Karpas-422 (cell line): ENCODE data around the gene YPEL1. TPM values are rescaled to one million over a fixed set of nuclear protein-coding genes. Genes with fewer than 3 reads are reported as not detected.
"Not testable (repeated sequence)": the region's sequence is repeated elsewhere in the genome, so short reads cannot be mapped to it uniquely, and the experiment has no call there.

Experiments
- DNase-seq: peaks from one replicate; pipeline ENCODE4 v3.0.0-alpha.2; 2015
- H2AFZ ChIP-seq: fragments of 200-600 bp; sonication (generic); 2 replicates; pipeline ENCODE4 v1.6.1; 2014; ENCODE audit warnings: antibody characterized with exemption, low read length, mixed read lengths
- H3K27ac ChIP-seq: fragments of 200-600 bp; sonication (generic); 2 replicates; pipeline ENCODE4 v1.5.1; 2014; ENCODE audit warnings: mild to moderate bottlenecking, low read length, moderate library complexity
- H3K27me3 ChIP-seq: fragments of 200-600 bp; sonication (generic); 2 replicates; pipeline ENCODE4 v1.6.1; 2014; ENCODE audit warnings: low read length, mixed read lengths
- H3K36me3 ChIP-seq: fragments of 200-600 bp; sonication (generic); 2 replicates; pipeline ENCODE4 v1.6.1; 2014; ENCODE audit warnings: low read length, mixed read lengths; ENCODE audit not compliant: insufficient read depth
- H3K4me1 ChIP-seq: fragments of 200-600 bp; sonication (generic); 2 replicates; pipeline ENCODE4 v1.6.1; 2014; ENCODE audit warnings: mild to moderate bottlenecking, low read length, mixed read lengths
- H3K4me2 ChIP-seq: fragments of 200-600 bp; sonication (generic); 2 replicates; pipeline ENCODE4 v1.6.1; 2014; ENCODE audit warnings: low read length, low read depth, mild to moderate bottlenecking; ENCODE audit not compliant: poor library complexity, severe bottlenecking
- H3K4me3 ChIP-seq: fragments of 200-600 bp; sonication (generic); 2 replicates; pipeline ENCODE4 v1.5.1; 2014; ENCODE audit warnings: mild to moderate bottlenecking, antibody characterized with exemption, low read length, mixed read lengths
- H3K79me2 ChIP-seq: fragments of 200-600 bp; sonication (generic); 2 replicates; pipeline ENCODE4 v1.6.1; 2014; ENCODE audit warnings: mild to moderate bottlenecking, low read length, mixed read lengths
- H3K9ac ChIP-seq: fragments of 200-600 bp; sonication (generic); 2 replicates; pipeline ENCODE4 v1.6.0; 2014; ENCODE audit warnings: low read length
- H3K9me2 ChIP-seq: fragments of 200-600 bp; sonication (generic), shearing (Covaris generic); replicated peaks from 2 replicates; pipeline ENCODE4 v1.6.0; 2014; ENCODE audit warnings: mild to moderate bottlenecking, low read length, moderate library complexity; ENCODE audit not compliant: insufficient read depth
- H3K9me3 ChIP-seq: fragments of 300-700, 200-600 bp; sonication (generic); 2 replicates; pipeline ENCODE4 v1.6.1; 2014; ENCODE audit warnings: low read length, mixed read lengths
- H4K20me1 ChIP-seq: fragments of 200-600 bp; sonication (generic); 2 replicates; pipeline ENCODE4 v1.6.1; 2014; ENCODE audit warnings: mild to moderate bottlenecking, antibody characterized with exemption, low read length, low read depth; ENCODE audit not compliant: insufficient read depth
- total RNA-seq: library from RNA; depleted of rRNA; stranded (reverse); fragments of >200 nt; shearing (Covaris generic); gene quantifications from 2 replicates; pipeline ENCODE4 v1.2.3, GENCODE V29; 2014; ENCODE audit warnings: low replicate concordance

YPEL1 gene
- total RNA-seq, 1 experiment from 2014 or later = 1.8 TPM

DNA sequence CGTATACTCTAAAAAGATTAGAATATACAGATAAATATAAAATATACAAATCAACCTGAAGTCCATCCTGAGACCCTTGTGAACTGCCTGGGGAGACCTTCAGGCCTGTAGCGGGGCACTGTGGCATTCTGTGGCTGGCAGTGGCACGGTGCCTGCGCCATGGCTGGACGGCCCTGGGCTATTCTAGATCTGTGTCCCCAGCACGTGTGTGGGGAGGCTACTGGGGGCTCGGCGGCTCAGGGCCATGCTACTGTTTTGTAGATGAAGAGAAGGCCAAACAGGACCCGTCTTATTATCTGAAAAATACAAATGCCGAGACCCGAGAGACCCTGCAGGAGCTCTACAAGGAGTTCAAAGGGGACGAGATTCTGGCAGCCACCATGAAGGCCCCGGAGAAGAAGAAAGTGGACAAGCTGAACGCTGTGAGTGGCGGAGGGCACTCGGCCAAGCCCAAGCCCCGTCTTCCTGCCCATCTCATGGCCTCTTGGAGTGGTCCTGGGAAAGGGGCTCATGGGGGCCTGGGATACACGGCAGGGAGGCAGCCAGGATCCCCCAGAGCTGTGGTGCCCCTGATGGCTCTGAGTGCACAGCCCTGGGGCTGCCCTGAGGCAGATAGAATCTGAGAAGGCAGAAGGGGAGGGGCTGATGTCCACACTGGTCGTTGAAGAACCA, 51.0 kb downstream of the YPEL1 start:
- H3K36me3 ChIP-seq = no peaks in the 10 kb centered on the region

DNA sequence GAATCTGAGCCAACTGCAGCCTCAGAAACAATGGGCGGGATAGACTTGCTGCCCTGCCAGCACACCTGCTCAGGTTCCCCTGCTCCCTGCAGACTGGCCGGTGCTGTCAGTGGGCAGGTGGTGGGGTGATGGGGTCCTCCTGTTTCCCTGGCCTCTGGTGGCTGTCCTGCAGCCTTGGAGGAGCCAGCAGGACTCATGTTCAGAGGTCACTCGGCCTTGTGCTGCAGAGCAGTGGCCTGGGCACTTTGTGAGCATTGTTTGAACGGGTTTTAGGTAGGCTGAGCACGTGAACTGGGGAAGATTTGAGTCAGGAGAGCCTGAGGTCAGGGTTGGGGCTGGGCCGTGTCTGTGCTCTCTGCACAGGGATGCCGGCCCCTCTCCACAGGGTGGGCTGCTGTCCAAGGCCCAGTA, 52.2 kb downstream of the YPEL1 start:
- Histone ChIP-seq H3K9me2 (no peaks in the 10 kb centered on the region), H3K79me2 (no peaks in the 10 kb centered on the region), H3K9ac (no peak overlapping the region), H3K4me3 (no peak overlapping the region), H3K27me3 (no peaks in the 10 kb centered on the region), H3K27ac (no peak overlapping the region), H3K4me2 (no peak overlapping the region), H3K9me3 (no peaks in the 10 kb centered on the region), H3K36me3 (no peaks in the 10 kb centered on the region), H2AFZ (no peak overlapping the region), H4K20me1 (no peaks in the 10 kb centered on the region), H3K4me1 (no peaks in the 10 kb centered on the region)
- no peak for DNase-seq

More for the DNA sequence above, 51.0 kb downstream of the YPEL1 start:
- no peaks in the 10 kb centered on the region for H3K79me2 ChIP-seq
- no peak overlapping the region for H2AFZ ChIP-seq
- no peaks in the 10 kb centered on the region for H3K27me3 ChIP-seq
- H3K4me1 ChIP-seq = no peaks in the 10 kb centered on the region
- no peak for DNase-seq
- H4K20me1 ChIP-seq = no peaks in the 10 kb centered on the region
- H3K4me3 ChIP-seq = no peak overlapping the region
- no peak overlapping the region for H3K9ac ChIP-seq
- H3K4me2 ChIP-seq = no peak overlapping the region
- no peaks in the 10 kb centered on the region for H3K9me2 ChIP-seq
- H3K9me3 ChIP-seq = no peaks in the 10 kb centered on the region
- H3K27ac ChIP-seq = no peak overlapping the region

DNA sequence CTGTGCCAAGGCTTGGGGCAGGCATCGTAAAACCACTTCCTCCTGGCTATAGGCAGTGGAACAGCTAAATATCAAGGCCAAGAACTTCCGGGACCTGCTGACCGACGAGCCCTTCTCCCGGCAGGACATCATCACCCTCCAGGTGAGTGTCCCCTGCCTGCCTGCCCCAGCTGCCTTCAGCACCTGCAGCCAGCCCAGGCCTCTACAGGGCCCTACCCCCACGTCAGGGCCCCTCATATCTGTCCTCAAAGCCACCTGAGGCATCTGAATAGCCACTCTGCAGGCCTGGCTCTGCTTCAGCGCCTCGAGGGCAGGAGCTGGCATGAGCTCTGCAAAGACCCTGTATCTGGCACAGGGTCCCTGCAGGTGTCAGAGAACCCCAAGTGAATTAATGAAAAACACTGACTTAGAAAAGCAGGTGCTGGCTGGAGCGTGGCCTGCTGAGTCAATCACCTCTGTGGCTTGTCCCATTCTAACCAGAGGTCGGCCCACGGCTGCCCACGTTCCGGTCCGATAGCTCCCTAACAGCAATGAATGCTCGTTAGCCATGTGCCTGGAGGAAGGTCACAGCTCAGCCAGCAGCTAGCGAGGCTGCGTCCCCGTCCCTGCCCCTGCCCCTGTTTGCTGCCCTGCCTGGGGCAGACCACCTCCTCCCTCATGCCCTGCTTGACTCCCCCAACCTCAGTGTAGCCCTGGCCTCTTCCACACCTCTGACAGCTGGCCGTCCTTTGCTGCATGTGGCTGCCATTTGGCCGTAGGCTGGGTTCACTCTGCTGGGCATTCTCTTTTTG, 53.0 kb downstream of the YPEL1 start:
- Histone ChIP-seq H2AFZ (no peak overlapping the region), H3K9me3 (no peaks in the 10 kb centered on the region), H3K4me1 (no peaks in the 10 kb centered on the region), H3K79me2 (no peaks in the 10 kb centered on the region), H3K9ac (no peak overlapping the region), H3K9me2 (no peaks in the 10 kb centered on the region), H3K4me2 (no peak overlapping the region), H4K20me1 (no peaks in the 10 kb centered on the region), H3K27ac (no peak overlapping the region), H3K4me3 (no peak overlapping the region), H3K36me3 (no peaks in the 10 kb centered on the region), H3K27me3 (no peaks in the 10 kb centered on the region)
- no peak for DNase-seq

DNA sequence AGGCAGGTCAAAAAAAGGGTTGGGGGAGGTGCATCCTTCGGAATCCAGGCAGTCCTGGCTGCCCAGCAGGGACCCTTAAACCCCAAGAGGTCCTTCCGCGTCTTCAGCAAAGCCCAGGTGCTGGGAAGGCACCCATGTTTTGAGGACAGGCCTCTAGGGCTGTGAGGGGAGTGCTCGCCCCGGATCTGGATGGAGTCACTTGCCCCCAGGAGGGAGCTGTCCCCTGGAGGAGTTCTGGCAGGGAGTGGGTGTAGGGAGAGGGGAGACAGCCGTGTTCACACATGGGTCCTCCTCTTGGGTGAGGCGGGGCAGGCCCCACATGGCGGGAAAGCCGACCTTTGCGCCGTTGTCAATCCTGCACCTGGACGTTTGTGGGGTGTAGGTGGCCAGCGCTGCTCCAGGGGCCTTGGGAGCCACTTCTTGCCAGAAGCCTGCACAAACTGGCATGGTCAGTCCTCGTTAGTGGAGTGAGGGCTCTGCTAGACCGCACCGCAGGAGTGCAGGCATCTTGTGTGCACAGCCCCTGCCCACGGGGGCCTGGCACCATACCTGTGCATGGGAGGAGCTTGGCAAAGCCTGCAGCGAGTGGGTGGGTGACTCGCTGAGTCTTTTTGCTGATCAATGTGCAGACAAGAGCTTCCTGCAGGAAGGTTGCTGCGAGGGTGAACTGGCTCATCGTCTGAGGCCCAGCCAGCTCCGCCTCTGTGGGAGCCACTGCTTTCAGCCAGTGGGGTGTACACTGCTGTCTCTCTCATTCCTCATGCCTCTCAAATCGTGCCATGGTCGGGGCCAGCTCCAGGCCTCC, 53.8 kb downstream of the YPEL1 start:
- H3K36me3 ChIP-seq = no peaks in the 10 kb centered on the region
- no peak overlapping the region for H3K9ac ChIP-seq

DNA sequence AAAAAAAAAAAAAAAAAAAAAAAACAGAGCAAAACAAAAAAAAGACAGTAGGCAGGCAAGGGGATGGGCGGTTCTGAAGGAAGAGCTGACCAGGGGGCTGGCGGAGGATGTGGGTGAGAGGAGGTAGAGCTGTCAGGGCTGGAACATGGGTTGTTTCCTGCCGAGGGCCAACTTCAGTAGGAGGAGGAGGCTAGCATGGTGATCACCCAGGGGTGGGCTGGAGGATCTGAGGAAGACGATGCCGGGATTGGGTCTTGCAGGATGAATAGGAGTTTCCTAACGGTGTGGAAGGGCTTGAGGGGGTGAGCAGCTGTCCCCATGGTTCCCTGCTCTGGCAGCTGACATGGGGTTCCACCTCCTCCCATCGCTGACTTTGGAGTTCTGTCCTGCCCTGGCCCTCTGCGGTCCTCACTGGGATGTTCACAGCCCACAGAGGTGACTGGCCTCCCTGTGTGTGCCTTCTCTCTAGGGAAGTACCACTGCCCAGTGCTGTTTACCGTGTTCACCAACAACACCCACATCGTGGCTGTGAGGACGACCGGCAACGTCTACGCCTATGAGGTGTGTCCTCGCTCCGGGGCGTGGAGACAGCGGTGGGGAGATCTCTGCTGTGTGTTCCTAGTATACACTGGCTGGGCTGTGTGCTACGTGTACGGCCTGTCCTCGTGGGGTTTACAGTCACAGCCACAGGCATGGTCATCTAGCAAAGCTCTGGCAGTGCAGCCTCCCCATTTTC, 54.6 kb downstream of the YPEL1 start:
- no peaks in the 10 kb centered on the region for H3K9me3 ChIP-seq
- no peaks in the 10 kb centered on the region for H4K20me1 ChIP-seq
- H3K9me2 ChIP-seq = no peaks in the 10 kb centered on the region
- H3K4me1 ChIP-seq = no peaks in the 10 kb centered on the region
- no peak overlapping the region for H3K27ac ChIP-seq
- no peaks in the 10 kb centered on the region for H3K27me3 ChIP-seq
- no peak overlapping the region for H3K4me2 ChIP-seq
- H3K9ac ChIP-seq = no peak overlapping the region
- DNase-seq = no peak
- no peaks in the 10 kb centered on the region for H3K36me3 ChIP-seq
- H2AFZ ChIP-seq = no peak overlapping the region
- no peaks in the 10 kb centered on the region for H3K79me2 ChIP-seq
- no peak overlapping the region for H3K4me3 ChIP-seq

More for the DNA sequence above, 53.8 kb downstream of the YPEL1 start:
- Histone ChIP-seq H4K20me1 (no peaks in the 10 kb centered on the region), H3K4me2 (no peak overlapping the region), H3K9me2 (no peaks in the 10 kb centered on the region), H3K27ac (no peak overlapping the region), H3K4me3 (no peak overlapping the region), H3K79me2 (no peaks in the 10 kb centered on the region), H3K9me3 (no peaks in the 10 kb centered on the region), H3K4me1 (no peaks in the 10 kb centered on the region), H3K27me3 (no peaks in the 10 kb centered on the region), H2AFZ (no peak overlapping the region)
- DNase-seq = no peak

DNA sequence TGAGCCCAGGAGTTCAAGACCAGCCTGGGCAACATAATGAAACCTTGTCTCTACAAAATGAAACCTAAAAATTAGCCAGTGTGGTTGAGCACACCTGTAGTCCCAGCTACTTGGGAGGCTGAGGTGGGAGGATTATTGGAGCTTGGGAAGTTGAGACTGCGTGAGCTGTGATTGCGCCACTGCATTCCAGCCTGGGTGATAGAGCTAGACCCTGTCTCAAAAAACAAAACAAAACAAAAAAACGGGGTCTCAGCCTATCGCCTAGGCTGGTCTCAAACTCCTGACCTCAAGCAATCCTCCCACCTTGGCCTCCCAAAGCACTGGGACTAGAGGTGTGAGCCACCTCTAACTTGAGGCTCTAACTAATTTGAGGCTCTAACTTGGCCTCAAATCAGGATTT, 56.2 kb downstream of the YPEL1 start:
- Histone ChIP-seq H3K79me2 (no peaks in the 10 kb centered on the region), H3K4me2 (no peak overlapping the region), H2AFZ (no peak overlapping the region), H4K20me1 (no peaks in the 10 kb centered on the region), H3K9ac (no peak overlapping the region), H3K36me3 (peaks cover 12% of the 10 kb centered on the region), H3K9me3 (no peaks in the 10 kb centered on the region), H3K27ac (no peak overlapping the region), H3K9me2 (no peaks in the 10 kb centered on the region), H3K27me3 (no peaks in the 10 kb centered on the region), H3K4me1 (no peaks in the 10 kb centered on the region), H3K4me3 (no peak overlapping the region)
- no peak for DNase-seq

DNA sequence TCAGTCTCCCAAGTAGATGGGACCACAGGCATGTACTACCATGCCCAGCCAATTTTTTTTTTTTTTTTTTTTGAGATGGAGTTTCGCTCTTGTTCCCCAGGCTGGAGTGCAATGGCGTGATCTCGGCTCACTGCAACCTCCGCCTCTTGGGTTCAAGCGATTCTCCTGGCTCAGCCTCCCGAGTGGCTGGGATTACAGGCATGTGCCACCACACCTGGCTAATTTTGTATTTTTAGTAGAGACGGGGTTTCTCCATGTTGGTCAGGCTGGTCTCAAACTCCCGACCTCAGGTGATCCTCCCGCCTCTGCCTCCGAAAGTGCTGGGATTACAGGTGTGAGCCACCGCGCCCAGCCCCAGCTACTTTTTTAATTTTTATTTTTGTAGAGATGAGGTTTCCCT, 56.8 kb downstream of the YPEL1 start:
- H3K4me2 ChIP-seq, H3K9me3 ChIP-seq, H2AFZ ChIP-seq, H3K79me2 ChIP-seq, H3K27me3 ChIP-seq, H3K4me1 ChIP-seq, DNase-seq, H4K20me1 ChIP-seq, H3K27ac ChIP-seq, H3K9ac ChIP-seq, H3K4me3 ChIP-seq, H3K9me2 ChIP-seq: not testable (repeated sequence)
- H3K36me3 ChIP-seq = peaks cover 12% of the 10 kb centered on the region
